ENCODE results near the gene DNAJC24. TPM values are rescaled to one million over a fixed set of nuclear protein-coding genes. Genes with fewer than 3 reads are reported as not detected.

DNAJC24 gene
- total and polyA plus RNA-seq, 2 of the 4 experiments (the other 2 are of a cell fraction), result 8.2 to 8.9 TPM

GRCh38 chr11:31327417-31327816 lies 42.2 kb upstream of the DNAJC24 start:
- Histone ChIP-seq H2AK5ac (ENCODE audit: low read depth, low read length) (no peak overlapping the region), H2BK5ac (ENCODE audit: low read depth, low read length, poor library complexity, severe bottlenecking) (no peak overlapping the region), H3K36me3 (ENCODE audit: control insufficient read depth, insufficient read depth, low read length) (no peaks in the 10 kb centered on the region), H4K91ac (ENCODE audit: insufficient read depth, low read depth, low read length) (no peak overlapping the region), H3K4me3 (ENCODE audit: insufficient read depth, low read depth, low read length) (no peak overlapping the region), H3K4me1 (ENCODE audit: control insufficient read depth, insufficient read depth, low read length) (no peaks in the 10 kb centered on the region), H2BK15ac (ENCODE audit: low read depth, low read length) (no peak overlapping the region), H2BK120ac (ENCODE audit: low read depth, low read length) (no peak overlapping the region), H3K4ac (ENCODE audit: low read depth, low read length) (no peak overlapping the region), H3K79me1 (ENCODE audit: low read depth in 1 of 2, low read length in 2 of 2) (no peaks in the 10 kb centered on the region), H3K9me1 (ENCODE audit: insufficient read depth, low read length) (no peaks in the 10 kb centered on the region), H3K18ac (ENCODE audit: low read depth, low read length) (no peak overlapping the region), H4K20me1 (ENCODE audit: insufficient read depth, low read length) (no peaks in the 10 kb centered on the region), H3K56ac (ENCODE audit: extremely low read depth, insufficient read depth, low read length) (no peak overlapping the region), H4K5ac (ENCODE audit: low read depth, low read length) (no peak overlapping the region), H4K8ac (ENCODE audit: low read depth in 2 of 2, low read length in 2 of 2) (no peak overlapping the region), H3K23ac (ENCODE audit: low read depth, low read length) (no peak overlapping the region), H3K14ac (replicated peaks; ENCODE audit: low read depth, low read length) (no peak overlapping the region), H3K9me3 (ENCODE audit: control insufficient read depth, insufficient read depth, low read length) (no peaks in the 10 kb centered on the region), H3K27ac (ENCODE audit: insufficient read depth, low read length) (no peak overlapping the region), H2AK9ac (replicated peaks; ENCODE audit: low read depth, low read length, poor library complexity) (no peak overlapping the region), H2AFZ (replicated peaks; ENCODE audit: low read length, poor library complexity) (no peak overlapping the region), H3K27me3 (ENCODE audit: control insufficient read depth, insufficient read depth, low read length) (no peaks in the 10 kb centered on the region), H2BK20ac (ENCODE audit: low read depth, low read length) (no peak overlapping the region), H3K9ac (ENCODE audit: low read depth, low read length) (no peak overlapping the region), H3K4me2 (ENCODE audit: low read depth, low read length) (no peak overlapping the region)
- in situ Hi-C loops (cut with MboI; ENCODE audit: low sequenced_read_pairs) (no loop called here), dilution Hi-C loops (cut with HindIII; ENCODE audit: low sequenced_read_pairs, unreplicated experiment) (no loop called here), intact Hi-C loops (cut with micrococcal nuclease) (no loop called here)
- ChIA-PET CTCF (no interaction called here), POLR2A (ENCODE audit: unreplicated experiment) (no interaction called here)
- no TSS peak for BruUV-seq (replicated peaks)
- WGBS, 2 experiments (ENCODE audit: extremely low coverage in 2 of 2, insufficient read length in 1 of 2), result no CpG with 5 or more reads among the region's 3 CpGs
- DNase-seq (no peak), ATAC-seq (ENCODE audit: low read depth) (no peak)
- TF ChIP-seq BHLHE40 (IDR thresholded peaks at IDR 0.05; ENCODE audit: low read depth, low read length) (no peak), CEBPB (IDR thresholded peaks at IDR 0.05; ENCODE audit: low read depth, low read length) (0 out of 2 replicates have a peak, but pooled peaks have one; percentile 24)

All from IMR-90 (cell line).